CD14-positive monocyte (primary cell): ENCODE results near the gene GPC6. TPM values are rescaled to one million over a fixed set of nuclear protein-coding genes. Genes with fewer than 3 reads are reported as not detected.

Experiments
- DNase-seq, 3 donors: peaks; one replicate each; pipeline ENCODE4 v3.0.0-alpha.2; 2011 to 2022
- H2AFZ ChIP-seq: 2 replicates; pipeline ENCODE4 v1.6.0; 2012; ENCODE audit warnings: mild to moderate bottlenecking, low read depth, low read length, inconsistent platforms; ENCODE audit not compliant: insufficient read depth, poor library complexity, severe bottlenecking
- H3K27ac ChIP-seq, 2 donors: 1 replicate in 1 of 2; 2 replicates in 1 of 2; pipeline ENCODE4 v1.5.1; 2012 to 2013; ENCODE audit warnings: low read length in 2 of 2, control low read depth in 1 of 2, inconsistent platforms in 1 of 2, low read depth in 1 of 2, mild to moderate bottlenecking in 1 of 2
- H3K27me3 ChIP-seq, 2 donors: one replicate each; pipeline versions ENCODE4 v1.6.0 to v1.6.1; 2011 to 2013; ENCODE audit warnings: low read length in 2 of 2; ENCODE audit not compliant: control insufficient read depth in 2 of 2, insufficient read depth in 2 of 2
- H3K36me3 ChIP-seq, 2 donors: replicated peaks in 1 of 2; 1 replicate in 1 of 2; 2 replicates in 1 of 2; pipeline versions ENCODE4 v1.5.1 to v1.6.1; 2012 to 2013; ENCODE audit warnings: low read length in 2 of 2, control low read depth in 1 of 2, inconsistent platforms in 1 of 2, mild to moderate bottlenecking in 1 of 2; ENCODE audit not compliant: insufficient read depth in 2 of 2, control insufficient read depth in 1 of 2
- H3K4me1 ChIP-seq, 2 donors: 1 replicate in 1 of 2; 2 replicates in 1 of 2; pipeline versions ENCODE4 v1.5.1 to v1.6.1; 2012 to 2013; ENCODE audit warnings: low read length in 2 of 2, control low read depth in 1 of 2, inconsistent platforms in 1 of 2, mild to moderate bottlenecking in 1 of 2, moderate library complexity in 1 of 2; ENCODE audit not compliant: insufficient read depth in 2 of 2, control insufficient read depth in 1 of 2
- H3K4me2 ChIP-seq: replicated peaks from 2 replicates; pipeline ENCODE3; 2012; ENCODE audit warnings: low read length, moderate library complexity, mild to moderate bottlenecking; ENCODE audit not compliant: poor library complexity, severe bottlenecking; ENCODE audit errors: extremely low read depth
- H3K4me3 ChIP-seq, 3 experiments: fragments of 200-600 bp in 1 of 3; sonication (generic) in 1 of 3; replicated peaks in 1 of 3; 1 replicate in 2 of 3; 2 replicates in 1 of 3; pipeline ENCODE4 v1.5.1; 2011 to 2013; ENCODE audit warnings: low read length in 3 of 3, mild to moderate bottlenecking in 3 of 3, control low read depth in 2 of 3, low read depth in 2 of 3, inconsistent platforms in 1 of 3, moderate library complexity in 1 of 3
- H3K79me2 ChIP-seq: 2 replicates; pipeline ENCODE4 v1.6.0; 2012; ENCODE audit warnings: mild to moderate bottlenecking, control low read depth, inconsistent platforms, low read length, moderate library complexity; ENCODE audit not compliant: insufficient read depth
- H3K9ac ChIP-seq: 2 replicates; pipeline ENCODE4 v1.6.0; 2017; ENCODE audit warnings: low read length, mild to moderate bottlenecking; ENCODE audit not compliant: insufficient read depth, poor library complexity, severe bottlenecking
- H3K9me3 ChIP-seq, 2 donors: replicated peaks in 1 of 2; 1 replicate in 1 of 2; 2 replicates in 1 of 2; pipeline versions ENCODE4 v1.5.1 to v1.6.1; 2012 to 2013; ENCODE audit warnings: low read length in 2 of 2, control low read depth in 1 of 2; ENCODE audit not compliant: control insufficient read depth in 1 of 2, insufficient read depth in 1 of 2
- H4K20me1 ChIP-seq: 2 replicates; pipeline ENCODE4 v1.6.0; 2012; ENCODE audit warnings: mild to moderate bottlenecking, low read length, control low read depth, moderate library complexity; ENCODE audit not compliant: insufficient read depth
- H3K27ac Mint-ChIP-seq, 7 donors: one replicate each; pipeline ENCODE4 v1.8.0; 2020; ENCODE audit warnings: mild to moderate bottlenecking in 7 of 7, mixed read lengths in 7 of 7, moderate library complexity in 6 of 7, inconsistent platforms in 2 of 7
- H3K27me3 Mint-ChIP-seq, 3 donors: one replicate each; pipeline ENCODE4 v1.8.0; 2021 to 2022; ENCODE audit warnings: low read depth in 3 of 3, mild to moderate bottlenecking in 3 of 3, mixed read lengths in 3 of 3, moderate library complexity in 3 of 3, inconsistent platforms in 1 of 3
- H3K36me3 Mint-ChIP-seq, 2 donors: one replicate each; pipeline ENCODE4 v1.8.0; 2020; ENCODE audit warnings: mixed read lengths in 2 of 2, inconsistent platforms in 1 of 2, mild to moderate bottlenecking in 1 of 2
- H3K4me1 Mint-ChIP-seq: one replicate; pipeline ENCODE4 v1.8.0; 2020; ENCODE audit warnings: mild to moderate bottlenecking, mixed read lengths
- H3K4me3 Mint-ChIP-seq, 2 donors: one replicate each; pipeline ENCODE4 v1.8.0; 2020; ENCODE audit warnings: mild to moderate bottlenecking in 2 of 2, mixed read lengths in 2 of 2, moderate library complexity in 1 of 2
- H3K9me3 Mint-ChIP-seq, 7 donors: one replicate each; pipeline ENCODE4 v1.8.0; 2020 to 2022; ENCODE audit warnings: mixed read lengths in 7 of 7, mild to moderate bottlenecking in 6 of 7, moderate library complexity in 6 of 7, inconsistent platforms in 2 of 7
- CTCF ChIP-seq: fragments of 200-600 bp; IDR thresholded peaks from one replicate; pipeline ENCODE4 v1.8.0; 2022; ENCODE audit warnings: antibody characterized with exemption, mild to moderate bottlenecking
- WGBS: methylation state at CpG from one replicate; pipeline ENCODE4 v1.1.5; 2013; ENCODE audit warnings: missing lambda C conversion rate; ENCODE audit not compliant: insufficient coverage; 5-methylcytosine and 5-hydroxymethylcytosine counted together
- intact Hi-C, 2 donors: fragments of 100-400 bp; cut with micrococcal nuclease; formaldehyde crosslinking; loops; one replicate each; pipeline versions ENCODE4 v1.15.0 to v1.15.1; 2023
- polyA plus RNA-seq, 3 donors: library from polyadenylated mRNA; depleted of rRNA in 1 of 3; unstranded in 2 of 3; stranded (reverse) in 1 of 3; fragments of 300-500 nt in 2 of 3; fragments of >200 nt in 1 of 3; fragmentation: Illumina TruSeq in 2 of 3; gene quantifications; 1 replicate in 2 of 3; 2 replicates in 1 of 3; pipeline ENCODE4 v1.2.3, GENCODE V29; 2012 to 2021

GPC6 gene
- polyA plus RNA-seq, 3 donors = not detected

GRCh38 chr13:94332359-94333096, 1105.9 kb downstream of the GPC6 start:
- no peaks in the 10 kb centered on the region for H3K36me3 Mint-ChIP-seq
- intact Hi-C loops = no loop called here
- no peaks in the 10 kb centered on the region for H3K36me3 ChIP-seq

More at GRCh38 chr13:94332359-94333096, 1105.9 kb downstream of the GPC6 start:
- Histone ChIP-seq H3K27me3 (no peaks in the 10 kb centered on the region), H3K4me1 (peaks cover 0 to 15% of the 10 kb centered on the region in 2 donors), H3K4me3 (no peak overlapping the region), H4K20me1 (no peaks in the 10 kb centered on the region), H3K4me2 (no peak overlapping the region), H3K27ac (no peak overlapping the region), H2AFZ (no peak overlapping the region), H3K9me3 (no peaks in the 10 kb centered on the region), H3K9ac (no peak overlapping the region), H3K79me2 (no peaks in the 10 kb centered on the region)
- no peak for TF ChIP-seq CTCF
- peaks cover 0 to 1% (median 0%) of the 10 kb centered on the region in 7 donors for H3K9me3 Mint-ChIP-seq
- 85% methylated on average over 5 of the region's 10 CpGs for WGBS
- no peak for DNase-seq
- H3K27ac Mint-ChIP-seq = no peak overlapping the region
- H3K27me3 Mint-ChIP-seq = peaks cover 0 to 1% (median 0%) of the 10 kb centered on the region in 3 donors
- H3K4me1 Mint-ChIP-seq = no peaks in the 10 kb centered on the region
- H3K4me3 Mint-ChIP-seq = no peak overlapping the region
